Measurements from ENCODE around the gene ST3GAL3. TPM values are rescaled to one million over a fixed set of nuclear protein-coding genes. Genes with fewer than 3 reads are reported as not detected.
A peak's percentile ranks its signal among the peaks of the same experiment; 100 is the strongest.

The ST3GAL3 gene
- polyA plus RNA-seq, 1 of the 3 experiments (the other 2 are of a cell fraction) = 20.6 TPM

DNA sequence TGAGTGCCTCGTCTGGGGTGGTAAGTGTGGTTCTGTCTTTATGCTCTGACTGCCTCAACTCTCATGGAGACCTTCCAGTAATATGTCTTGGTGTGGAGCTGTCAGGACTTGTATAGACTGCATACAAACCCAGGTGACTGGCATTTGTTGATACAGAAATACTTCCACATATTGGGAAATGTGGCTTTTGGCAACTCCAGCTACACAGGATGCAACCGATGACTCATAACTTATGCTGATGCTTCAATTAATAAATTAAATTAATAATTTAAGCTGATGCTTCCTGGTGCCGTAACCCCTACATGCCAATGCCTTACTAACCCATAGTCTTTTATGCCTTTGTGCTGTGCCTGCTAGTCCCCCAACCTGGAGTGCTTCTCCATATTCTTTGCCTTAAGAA lies 154.0 kb downstream of the ST3GAL3 start:
- H3K9me3 ChIP-seq = no peaks in the 10 kb centered on the region
- 32% methylated on average over 3 of the region's 3 CpGs for WGBS (ENCODE audit: low lambda C conversion rate)
- H3K4me1 ChIP-seq (ENCODE audit: control insufficient read depth in 1 of 2, insufficient read depth in 2 of 2, low read depth in 1 of 2, low read length in 1 of 2) = peaks cover 23 to 36% of the 10 kb centered on the region in 2 experiments; a peak in 3 of 4 replicates
- no peak overlapping the region for H3K9ac ChIP-seq
- H4K20me1 ChIP-seq (ENCODE audit: insufficient read depth) = peaks cover 44% of the 10 kb centered on the region
- no peaks in the 10 kb centered on the region for H3K9me2 ChIP-seq
- ChIA-PET CTCF (interaction anchor here (0.6 to 0.8 kb wide), 2 partner anchors 30 to 73 kb away, joined by 3 to 4 read pairs; no protein-coding TSS in a partner anchor), POLR2A (no interaction called here)
- H3K36me3 ChIP-seq (replicated peaks in 1 of 2; ENCODE audit: control insufficient read depth in 1 of 2, insufficient read depth in 2 of 2, low read length in 1 of 2) = no peaks in the 10 kb centered on the region
- TF ChIP-seq RFX5 (IDR thresholded peaks at IDR 0.05; ENCODE audit: low read length) (peak; percentile 49; the same call in 1 of the 2 replicates), TCF12 (IDR thresholded peaks at IDR 0.05) (peak; percentile 53), EP300 (IDR thresholded peaks at IDR 0.05; ENCODE audit: borderline replicate concordance in 1 of 2, low read depth in 1 of 2, low read length in 1 of 2) (peak; percentile 27 to 39; a peak in 2 of 4 replicates), RAD21 (IDR thresholded peaks at IDR 0.05; ENCODE audit: low read length) (no peak), FOSL2 (IDR thresholded peaks at IDR 0.05; ENCODE audit: borderline replicate concordance, low read depth) (peak; percentile 54; the same call in 1 of the 2 replicates), MXI1 (IDR thresholded peaks at IDR 0.05; ENCODE audit: low read depth, low read length) (no peak), JUND (IDR thresholded peaks at IDR 0.05) (peak; percentile 38; the same call in 1 of the 2 replicates), RXRA (IDR thresholded peaks at IDR 0.05; ENCODE audit: borderline replicate concordance, low read depth) (peak; percentile 11; the same call in 1 of the 2 replicates), NFIC (IDR thresholded peaks at IDR 0.05; ENCODE audit: borderline replicate concordance) (peak; percentile 60; the same call in 1 of the 2 replicates)
- TF ChIP-seq, protein P1, sequence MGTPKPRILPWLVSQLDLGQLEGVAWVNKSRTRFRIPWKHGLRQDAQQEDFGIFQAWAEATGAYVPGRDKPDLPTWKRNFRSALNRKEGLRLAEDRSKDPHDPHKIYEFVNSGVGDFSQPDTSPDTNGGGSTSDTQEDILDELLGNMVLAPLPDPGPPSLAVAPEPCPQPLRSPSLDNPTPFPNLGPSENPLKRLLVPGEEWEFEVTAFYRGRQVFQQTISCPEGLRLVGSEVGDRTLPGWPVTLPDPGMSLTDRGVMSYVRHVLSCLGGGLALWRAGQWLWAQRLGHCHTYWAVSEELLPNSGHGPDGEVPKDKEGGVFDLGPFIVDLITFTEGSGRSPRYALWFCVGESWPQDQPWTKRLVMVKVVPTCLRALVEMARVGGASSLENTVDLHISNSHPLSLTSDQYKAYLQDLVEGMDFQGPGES (IDR thresholded peaks at IDR 0.05; ENCODE audit: low read depth, low read length) = no peak
- TF ChIP-seq, protein P2, sequence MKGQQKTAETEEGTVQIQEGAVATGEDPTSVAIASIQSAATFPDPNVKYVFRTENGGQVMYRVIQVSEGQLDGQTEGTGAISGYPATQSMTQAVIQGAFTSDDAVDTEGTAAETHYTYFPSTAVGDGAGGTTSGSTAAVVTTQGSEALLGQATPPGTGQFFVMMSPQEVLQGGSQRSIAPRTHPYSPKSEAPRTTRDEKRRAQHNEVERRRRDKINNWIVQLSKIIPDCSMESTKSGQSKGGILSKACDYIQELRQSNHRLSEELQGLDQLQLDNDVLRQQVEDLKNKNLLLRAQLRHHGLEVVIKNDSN (IDR thresholded peaks at IDR 0.05; ENCODE audit: borderline replicate concordance, low read depth) = no peak
- TF ChIP-seq, protein P3, sequence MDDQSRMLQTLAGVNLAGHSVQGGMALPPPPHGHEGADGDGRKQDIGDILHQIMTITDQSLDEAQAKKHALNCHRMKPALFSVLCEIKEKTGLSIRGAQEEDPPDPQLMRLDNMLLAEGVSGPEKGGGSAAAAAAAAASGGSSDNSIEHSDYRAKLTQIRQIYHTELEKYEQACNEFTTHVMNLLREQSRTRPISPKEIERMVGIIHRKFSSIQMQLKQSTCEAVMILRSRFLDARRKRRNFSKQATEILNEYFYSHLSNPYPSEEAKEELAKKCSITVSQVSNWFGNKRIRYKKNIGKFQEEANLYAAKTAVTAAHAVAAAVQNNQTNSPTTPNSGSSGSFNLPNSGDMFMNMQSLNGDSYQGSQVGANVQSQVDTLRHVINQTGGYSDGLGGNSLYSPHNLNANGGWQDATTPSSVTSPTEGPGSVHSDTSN (IDR thresholded peaks at IDR 0.05) = peak; percentile 39; the same call in 1 of the 2 replicates
- H3F3A ChIP-seq (replicated peaks; ENCODE audit: insufficient read depth) = peaks cover 17% of the 10 kb centered on the region
- peak overlapping the region; percentile 16 to 67; a peak in 2 of 4 replicates for H3K27ac ChIP-seq (ENCODE audit: low read depth in 2 of 2, low read length in 1 of 2)
- no peak for DNase-seq
- H3K4me3 ChIP-seq (ENCODE audit: low read depth in 2 of 2, low read length in 1 of 2) = no peak overlapping the region
- peak overlapping the region; percentile 34; the same call in 1 of the 2 replicates for H3K4me2 ChIP-seq
- no peaks in the 10 kb centered on the region for H3K27me3 ChIP-seq (ENCODE audit: insufficient read depth)
- H2AFZ ChIP-seq (ENCODE audit: low read depth) = no peak overlapping the region
- H3K79me2 ChIP-seq (ENCODE audit: insufficient read depth) = no peaks in the 10 kb centered on the region

DNA sequence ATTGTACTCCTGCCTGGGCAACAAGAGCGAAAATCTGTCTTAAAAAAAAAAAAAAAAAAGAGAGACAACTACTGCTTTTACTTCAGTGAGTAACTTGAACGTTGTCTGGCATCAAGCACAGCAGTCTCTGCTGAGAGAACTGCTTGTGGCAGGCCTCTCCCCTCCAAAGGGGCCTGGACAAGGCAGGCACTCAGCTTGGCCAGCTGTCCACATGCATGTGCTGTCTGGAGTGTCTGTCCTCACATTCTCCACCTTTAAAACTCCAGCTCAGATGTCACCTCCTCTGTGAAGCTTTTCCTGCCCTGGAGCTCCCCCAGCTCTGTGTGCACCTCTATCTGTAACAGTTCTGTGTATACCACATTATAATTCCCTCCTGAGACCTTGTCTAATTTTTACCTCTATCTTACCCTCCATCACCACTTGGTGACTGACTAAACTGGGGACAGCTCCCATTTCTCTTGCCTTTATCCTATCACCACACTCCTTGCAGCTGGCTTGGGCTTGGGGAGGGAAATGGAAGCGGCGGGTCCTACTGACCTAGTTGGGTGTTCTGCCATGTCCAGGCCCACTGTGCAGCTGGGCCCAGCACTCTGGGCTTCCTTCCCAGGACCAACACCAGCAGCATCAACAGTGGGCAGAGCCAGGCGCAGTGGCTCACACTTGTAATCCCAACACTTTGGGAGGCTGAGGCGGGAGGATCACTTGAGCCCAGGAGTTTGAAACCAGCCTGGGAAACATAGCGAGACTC lies 154.8 kb downstream of the ST3GAL3 start:
- Histone ChIP-seq H3K4me2 (no peak overlapping the region), H3K4me1 (ENCODE audit: control insufficient read depth in 1 of 2, insufficient read depth in 2 of 2, low read depth in 1 of 2, low read length in 1 of 2) (peaks cover 23 to 36% of the 10 kb centered on the region in 2 experiments; a peak in 3 of 4 replicates), H3K9ac (no peak overlapping the region), H2AFZ (ENCODE audit: low read depth) (no peak overlapping the region), H3F3A (replicated peaks; ENCODE audit: insufficient read depth) (peaks cover 17% of the 10 kb centered on the region), H4K20me1 (ENCODE audit: insufficient read depth) (peaks cover 44% of the 10 kb centered on the region), H3K9me2 (no peaks in the 10 kb centered on the region), H3K9me3 (no peaks in the 10 kb centered on the region), H3K79me2 (ENCODE audit: insufficient read depth) (no peaks in the 10 kb centered on the region), H3K27me3 (ENCODE audit: insufficient read depth) (no peaks in the 10 kb centered on the region), H3K4me3 (ENCODE audit: low read depth in 2 of 2, low read length in 1 of 2) (no peak overlapping the region), H3K36me3 (replicated peaks in 1 of 2; ENCODE audit: control insufficient read depth in 1 of 2, insufficient read depth in 2 of 2, low read length in 1 of 2) (no peaks in the 10 kb centered on the region), H3K27ac (ENCODE audit: low read depth in 2 of 2, low read length in 1 of 2) (peak overlapping the region in 1 of 2 experiments; percentile 29; a peak in 1 of 4 replicates)
- TF ChIP-seq RAD21 (IDR thresholded peaks at IDR 0.05; ENCODE audit: low read length) (no peak), FOXM1 (IDR thresholded peaks at IDR 0.05; ENCODE audit: low read depth) (no peak), TEAD4 (IDR thresholded peaks at IDR 0.05; ENCODE audit: borderline replicate concordance, insufficient read depth) (no peak), CHD2 (IDR thresholded peaks at IDR 0.05; ENCODE audit: low read length, partially characterized antibody) (no peak)
- TF ChIP-seq, protein P4, sequence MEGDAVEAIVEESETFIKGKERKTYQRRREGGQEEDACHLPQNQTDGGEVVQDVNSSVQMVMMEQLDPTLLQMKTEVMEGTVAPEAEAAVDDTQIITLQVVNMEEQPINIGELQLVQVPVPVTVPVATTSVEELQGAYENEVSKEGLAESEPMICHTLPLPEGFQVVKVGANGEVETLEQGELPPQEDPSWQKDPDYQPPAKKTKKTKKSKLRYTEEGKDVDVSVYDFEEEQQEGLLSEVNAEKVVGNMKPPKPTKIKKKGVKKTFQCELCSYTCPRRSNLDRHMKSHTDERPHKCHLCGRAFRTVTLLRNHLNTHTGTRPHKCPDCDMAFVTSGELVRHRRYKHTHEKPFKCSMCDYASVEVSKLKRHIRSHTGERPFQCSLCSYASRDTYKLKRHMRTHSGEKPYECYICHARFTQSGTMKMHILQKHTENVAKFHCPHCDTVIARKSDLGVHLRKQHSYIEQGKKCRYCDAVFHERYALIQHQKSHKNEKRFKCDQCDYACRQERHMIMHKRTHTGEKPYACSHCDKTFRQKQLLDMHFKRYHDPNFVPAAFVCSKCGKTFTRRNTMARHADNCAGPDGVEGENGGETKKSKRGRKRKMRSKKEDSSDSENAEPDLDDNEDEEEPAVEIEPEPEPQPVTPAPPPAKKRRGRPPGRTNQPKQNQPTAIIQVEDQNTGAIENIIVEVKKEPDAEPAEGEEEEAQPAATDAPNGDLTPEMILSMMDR (IDR thresholded peaks at IDR 0.05) = no peak
- TF ChIP-seq, protein P2 (IDR thresholded peaks at IDR 0.05; ENCODE audit: borderline replicate concordance, low read depth) = no peak
- ChIA-PET POLR2A (no interaction called here), CTCF (interaction anchor here (1.8 kb wide), 1 partner anchor 99 kb away, joined by 9 read pairs; no protein-coding TSS in a partner anchor)
- 92% methylated on average over 7 of the region's 7 CpGs for WGBS (ENCODE audit: low lambda C conversion rate)
- no peak for DNase-seq

Data from SK-N-SH (cell line).